GM12892 (cell line): Measurements from ENCODE around the gene TRAPPC2.

ENCODE experiments used
- POLR2A ChIP-seq: IDR thresholded peaks from 2 replicates; pipeline ENCODE4 v1.6.1; 2011; ENCODE audit warnings: low read depth, low read length, control low read depth
- TAF1 ChIP-seq: IDR thresholded peaks from 2 replicates; pipeline ENCODE4 v1.6.1; 2011; ENCODE audit warnings: low read depth, mild to moderate bottlenecking, control low read depth, low read length, borderline replicate concordance

- TF ChIP-seq POLR2A (no peak), TAF1 (no peak)
Observed at GRCh38 chrX:13688384-13688957, 45.9 kb downstream of the TRAPPC2 start.
